Pons (tissue), 1 donor: ENCODE measurements around the gene RIC8A.

Source experiments
- DNase-seq: peaks from one replicate; pipeline ENCODE4 v3.0.0-alpha.2; 2016; ENCODE audit warnings: low spot score

The RIC8A gene

GRCh38 chr11:244376-244775, 36.9 kb downstream of the RIC8A start:
- no peak for DNase-seq

- no peak for DNase-seq
Observed at GRCh38 chr11:249062-249461, 41.6 kb downstream of the RIC8A start.

GRCh38 chr11:250274-250673, 42.8 kb downstream of the RIC8A start:
- DNase-seq: no peak

GRCh38 chr11:250740-251299, 43.3 kb downstream of the RIC8A start:
- peak; percentile 30 for DNase-seq

- no peak for DNase-seq
Observed at GRCh38 chr11:251550-251949, 44.0 kb downstream of the RIC8A start.

- no peak for DNase-seq
Observed at GRCh38 chr11:252666-253065, 45.2 kb downstream of the RIC8A start.

- no peak for DNase-seq
Observed at GRCh38 chr11:253160-253885, 45.8 kb downstream of the RIC8A start.

- no peak for DNase-seq
Observed at GRCh38 chr11:253886-254270, 46.4 kb downstream of the RIC8A start.

GRCh38 chr11:255176-255575, 47.7 kb downstream of the RIC8A start:
- DNase-seq: no peak

GRCh38 chr11:255816-256215, 48.3 kb downstream of the RIC8A start:
- DNase-seq: no peak

- no peak for DNase-seq
Observed at GRCh38 chr11:256952-257737, 49.6 kb downstream of the RIC8A start.

GRCh38 chr11:257766-258493, 50.4 kb downstream of the RIC8A start:
- no peak for DNase-seq

GRCh38 chr11:259413-259812, 51.9 kb downstream of the RIC8A start:
- no peak for DNase-seq

GRCh38 chr11:261624-262023, 54.1 kb downstream of the RIC8A start:
- no peak for DNase-seq
